Stomach (tissue), 9 donors: ENCODE results near the gene TRIP6. TPM values are rescaled to one million over a fixed set of nuclear protein-coding genes. Genes with fewer than 3 reads are reported as not detected.

Experiments
- DNase-seq, 2 donors: peaks; one replicate each; pipeline versions ENCODE4 v3.0.0 to v3.0.0-alpha.2; 2013 to 2019
- H3K27ac ChIP-seq, 5 donors: fragments of 200-600 bp in 4 of 5; sonication (generic) in 4 of 5; one replicate each; pipeline ENCODE4 v1.5.1; 2013 to 2019; ENCODE audit warnings: mild to moderate bottlenecking in 1 of 5, moderate library complexity in 1 of 5
- H3K27me3 ChIP-seq, 3 donors: fragments of 200-600 bp; sonication (generic); one replicate each; pipeline ENCODE4 v1.5.1; 2017 to 2019; ENCODE audit warnings: mixed run types in 1 of 3
- H3K36me3 ChIP-seq, 4 donors: fragments of 200-600 bp; sonication (generic); 1 replicate in 3 of 4; 2 replicates in 1 of 4; pipeline ENCODE4 v1.5.1; 2016 to 2019
- H3K4me1 ChIP-seq, 4 donors: fragments of 200-600 bp; sonication (generic); one replicate each; pipeline ENCODE4 v1.5.1; 2016 to 2019
- H3K4me3 ChIP-seq, 4 donors: fragments of 200-600 bp; sonication (generic) in 3 of 4; one replicate each; pipeline ENCODE4 v1.5.1; 2016 to 2019; ENCODE audit warnings: mild to moderate bottlenecking in 1 of 4
- H3K9me3 ChIP-seq, 4 donors: fragments of 200-600 bp; sonication (generic); one replicate each; pipeline ENCODE4 v1.5.1; 2016 to 2019
- CTCF ChIP-seq, 7 experiments: fragments of 450-650 bp in 4 of 7; fragments of 200-600 bp in 3 of 7; sonication (generic) in 3 of 7; IDR thresholded peaks; one replicate each; pipeline ENCODE4 v1.5.1; 2016 to 2019; ENCODE audit warnings: antibody characterized with exemption in 7 of 7, control low read depth in 2 of 7, mild to moderate bottlenecking in 1 of 7
- EP300 ChIP-seq: sonication (generic); formaldehyde crosslinking; IDR thresholded peaks from one replicate; pipeline ENCODE4 v1.6.1; 2017; ENCODE audit warnings: antibody characterized with exemption
- POLR2A ChIP-seq, 4 donors: fragments of 450-650 bp; IDR thresholded peaks; one replicate each; pipeline ENCODE4 v1.6.1; 2016; ENCODE audit warnings: antibody characterized with exemption in 4 of 4, control low read depth in 2 of 4, mild to moderate bottlenecking in 1 of 4, moderate library complexity in 1 of 4
- POLR2AphosphoS5 ChIP-seq, 3 donors: sonication (generic); formaldehyde crosslinking; IDR thresholded peaks; one replicate each; pipeline ENCODE4 v1.6.1; 2016; ENCODE audit warnings: antibody characterized with exemption in 3 of 3
- WGBS, 5 donors: extraction: QIAGEN DNeasy Blood & Tissue Kit in 3 of 5; methylation state at CpG; one replicate each; pipeline versions ENCODE4 v1.1.5 to v1.1.7; 2013 to 2018; 5-methylcytosine and 5-hydroxymethylcytosine counted together
- intact Hi-C: fragments of 100-400 bp; cut with DNase I; formaldehyde crosslinking; loops from one replicate; pipeline ENCODE4 v1.15.1; 2023; ENCODE audit warnings: low total_unique reads
- polyA plus RNA-seq, 3 donors: library from polyadenylated mRNA; stranded (reverse); fragments of 200-250 nt; gene quantifications; one replicate each; pipeline ENCODE4 v1.2.3, GENCODE V29; 2013
- total RNA-seq, 5 donors: library from RNA; depleted of rRNA; stranded (reverse); fragments of >200 nt; gene quantifications; one replicate each; pipeline versions ENCODE4 v1.1.0 to v1.2.3, GENCODE V29; 2014 to 2016
- donor health status: healthy with polysubstance abuse.
- donor health status: Bipolar disorder and iron deficiency.
- donor health status: healthy.

TRIP6 gene
- total and polyA plus RNA-seq, 8 donors = 4.7 to 50.0 (median 25.0) TPM

GRCh38 chr7:100886936-100887515 lies 19.8 kb downstream of the TRIP6 start:
- H3K27me3 ChIP-seq = peaks cover 0 to 10% (median 0%) of the 10 kb centered on the region in 3 donors
- H3K4me3 ChIP-seq = peak overlapping the region in 2 of 4 donors; percentile 7 to 82
- WGBS, 5 donors = 78 to 83% (median 79%) methylated on average over 17 to 25 of the region's 25 CpGs
- TF ChIP-seq CTCF (IDR thresholded peaks at IDR 0.05) = no peak
- no peak for TF ChIP-seq POLR2A (IDR thresholded peaks at IDR 0.05)
- no peak for TF ChIP-seq EP300
- no peak for TF ChIP-seq POLR2AphosphoS5 (IDR thresholded peaks at IDR 0.05)
- intact Hi-C loops = no loop called here
- H3K4me1 ChIP-seq = peaks cover 32 to 50% (median 44%) of the 10 kb centered on the region in 4 donors
- DNase-seq = no peak
- H3K27ac ChIP-seq = peak overlapping the region; percentile 3 to 92 (median 71)
- peaks cover 67 to 68% (median 68%) of the 10 kb centered on the region in 4 donors for H3K36me3 ChIP-seq
- no peaks in the 10 kb centered on the region for H3K9me3 ChIP-seq

GRCh38 chr7:100887516-100888290 lies 20.5 kb downstream of the TRIP6 start:
- H3K4me3 ChIP-seq = peak overlapping the region in 2 of 4 donors; percentile 74 to 82
- TF ChIP-seq CTCF (IDR thresholded peaks at IDR 0.05) (no peak), POLR2A (IDR thresholded peaks at IDR 0.05) (no peak), POLR2AphosphoS5 (IDR thresholded peaks at IDR 0.05) (peak in 1 of 3 donors; percentile 2), EP300 (no peak)
- H3K9me3 ChIP-seq = no peaks in the 10 kb centered on the region
- intact Hi-C loops = no loop called here
- H3K36me3 ChIP-seq = peaks cover 60 to 62% (median 61%) of the 10 kb centered on the region in 4 donors
- H3K27ac ChIP-seq = peak overlapping the region; percentile 13 to 92 (median 71)
- WGBS, 5 donors = 49 to 56% (median 55%) methylated on average over 21 of the region's 21 CpGs
- peaks cover 0 to 15% (median 0%) of the 10 kb centered on the region in 3 donors for H3K27me3 ChIP-seq
- H3K4me1 ChIP-seq = peaks cover 32 to 50% (median 44%) of the 10 kb centered on the region in 4 donors
- peak in 1 of 2 donors; percentile 68 for DNase-seq

GRCh38 chr7:100888291-100888987 lies 21.3 kb downstream of the TRIP6 start:
- peaks cover 32 to 50% (median 44%) of the 10 kb centered on the region in 4 donors for H3K4me1 ChIP-seq
- H3K27ac ChIP-seq = peak overlapping the region; percentile 88 to 93 (median 92)
- peaks cover 53 to 54% (median 54%) of the 10 kb centered on the region in 4 donors for H3K36me3 ChIP-seq
- peak overlapping the region; percentile 59 to 82 (median 71) for H3K4me3 ChIP-seq
- intact Hi-C loops = no loop called here
- no peaks in the 10 kb centered on the region for H3K9me3 ChIP-seq
- WGBS, 5 donors = 51 to 61% (median 54%) methylated on average over 15 to 18 of the region's 18 CpGs
- H3K27me3 ChIP-seq = peaks cover 0 to 21% (median 0%) of the 10 kb centered on the region in 3 donors
- DNase-seq = peak in 1 of 2 donors; percentile 26
- TF ChIP-seq EP300 = no peak
- no peak for TF ChIP-seq CTCF (IDR thresholded peaks at IDR 0.05)
- no peak for TF ChIP-seq POLR2A (IDR thresholded peaks at IDR 0.05)
- TF ChIP-seq POLR2AphosphoS5 (IDR thresholded peaks at IDR 0.05) = no peak
